Brain pericyte (primary cell): ENCODE data around the gene NAT10.

Experiments used
- DNase-seq: peaks from one replicate; pipeline ENCODE4 v3.0.0-alpha.2; 2012; ENCODE audit warnings: low read depth, low spot score

Gene NAT10

DNA sequence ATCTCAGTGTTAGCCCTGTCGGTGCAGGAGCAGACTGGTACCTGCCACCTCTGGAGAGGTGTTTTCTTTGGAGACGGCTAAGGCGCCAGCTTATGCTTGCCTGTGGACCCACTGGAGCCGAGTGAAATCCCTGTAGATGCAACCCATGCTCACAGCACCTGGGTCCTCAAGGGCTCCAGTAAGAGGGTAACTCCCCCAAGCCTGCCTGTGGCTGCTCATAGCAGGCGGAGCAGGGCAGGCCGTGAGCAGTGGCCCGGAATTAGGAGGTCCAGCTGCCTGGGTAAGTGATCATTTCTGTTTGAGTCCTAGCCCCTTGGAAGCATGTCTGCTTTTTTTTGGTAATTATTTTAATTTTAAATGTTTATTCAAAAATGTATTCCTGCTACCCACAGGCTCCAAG is 43.8 kb downstream of the NAT10 start:
- no peak for DNase-seq

DNA sequence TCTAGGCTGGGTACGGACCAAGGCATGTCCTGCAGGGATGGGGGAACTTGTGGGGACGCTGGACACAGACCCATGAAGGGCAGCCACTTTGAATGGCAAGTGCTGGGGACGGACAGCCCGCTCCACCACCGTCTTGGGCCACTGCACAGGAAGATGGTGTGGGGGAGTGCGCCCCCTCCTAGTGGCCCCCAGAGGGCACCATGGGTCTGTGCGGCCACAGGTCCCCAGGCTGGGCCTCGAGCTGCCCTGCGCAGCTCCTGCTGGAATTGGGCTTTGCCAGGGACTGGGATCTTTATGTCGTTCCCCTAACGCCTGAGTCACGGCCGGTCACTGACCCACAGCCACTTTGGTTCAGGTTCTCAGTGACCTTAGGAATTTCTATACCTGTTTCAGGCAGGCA is 44.4 kb downstream of the NAT10 start:
- no peak for DNase-seq

DNA sequence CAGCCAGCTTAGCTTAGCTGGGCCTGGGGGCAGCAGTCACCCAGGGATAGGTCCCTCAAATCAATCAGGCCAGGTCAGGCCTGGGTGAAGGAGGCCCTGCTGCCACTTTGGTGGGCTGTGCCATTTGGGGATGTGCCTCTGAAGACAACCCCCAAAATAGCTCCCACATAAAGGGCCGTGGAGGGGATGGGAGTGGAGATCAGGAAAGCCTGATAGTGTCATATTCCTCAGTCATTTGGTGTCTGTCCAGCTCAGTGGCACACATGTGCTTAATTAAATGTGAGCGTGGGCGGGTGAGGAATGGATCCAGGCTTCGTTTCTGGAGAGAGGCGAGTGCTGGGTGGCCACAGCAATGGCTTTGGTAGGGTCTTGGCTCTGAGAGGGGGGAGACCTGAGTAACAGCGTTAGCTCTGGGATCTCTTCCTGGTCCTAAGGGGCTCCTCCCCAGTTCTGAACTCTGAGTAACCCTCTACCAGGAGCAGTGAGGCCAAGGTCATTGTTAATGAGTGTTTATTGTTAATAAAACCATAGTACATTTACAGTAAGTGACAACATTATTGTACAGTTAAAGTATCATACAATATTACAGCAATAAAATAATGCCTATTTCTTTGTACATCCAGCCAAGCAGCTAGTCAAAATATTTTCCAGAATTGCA is 45.2 kb downstream of the NAT10 start:
- DNase-seq: no peak

DNA sequence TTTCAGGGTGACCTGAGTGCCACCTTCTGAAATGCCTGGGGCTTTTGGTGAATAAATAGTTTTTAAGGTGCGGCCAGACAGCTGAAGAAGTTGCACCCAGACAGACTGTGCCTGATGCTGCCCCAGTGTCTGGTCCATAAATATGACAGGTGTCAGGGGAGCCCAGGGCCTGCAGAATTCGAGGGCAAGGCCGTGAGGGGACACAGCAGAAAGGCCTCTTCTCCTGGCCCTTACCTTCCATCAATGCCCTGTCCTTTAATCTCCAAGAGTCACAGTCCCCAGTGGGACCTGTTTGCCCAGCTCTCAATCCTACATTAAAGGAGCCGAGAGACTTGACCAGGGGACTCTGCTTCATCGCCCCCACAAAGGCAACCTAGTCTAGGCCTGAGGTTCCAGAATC is 45.7 kb downstream of the NAT10 start:
- no peak for DNase-seq

DNA sequence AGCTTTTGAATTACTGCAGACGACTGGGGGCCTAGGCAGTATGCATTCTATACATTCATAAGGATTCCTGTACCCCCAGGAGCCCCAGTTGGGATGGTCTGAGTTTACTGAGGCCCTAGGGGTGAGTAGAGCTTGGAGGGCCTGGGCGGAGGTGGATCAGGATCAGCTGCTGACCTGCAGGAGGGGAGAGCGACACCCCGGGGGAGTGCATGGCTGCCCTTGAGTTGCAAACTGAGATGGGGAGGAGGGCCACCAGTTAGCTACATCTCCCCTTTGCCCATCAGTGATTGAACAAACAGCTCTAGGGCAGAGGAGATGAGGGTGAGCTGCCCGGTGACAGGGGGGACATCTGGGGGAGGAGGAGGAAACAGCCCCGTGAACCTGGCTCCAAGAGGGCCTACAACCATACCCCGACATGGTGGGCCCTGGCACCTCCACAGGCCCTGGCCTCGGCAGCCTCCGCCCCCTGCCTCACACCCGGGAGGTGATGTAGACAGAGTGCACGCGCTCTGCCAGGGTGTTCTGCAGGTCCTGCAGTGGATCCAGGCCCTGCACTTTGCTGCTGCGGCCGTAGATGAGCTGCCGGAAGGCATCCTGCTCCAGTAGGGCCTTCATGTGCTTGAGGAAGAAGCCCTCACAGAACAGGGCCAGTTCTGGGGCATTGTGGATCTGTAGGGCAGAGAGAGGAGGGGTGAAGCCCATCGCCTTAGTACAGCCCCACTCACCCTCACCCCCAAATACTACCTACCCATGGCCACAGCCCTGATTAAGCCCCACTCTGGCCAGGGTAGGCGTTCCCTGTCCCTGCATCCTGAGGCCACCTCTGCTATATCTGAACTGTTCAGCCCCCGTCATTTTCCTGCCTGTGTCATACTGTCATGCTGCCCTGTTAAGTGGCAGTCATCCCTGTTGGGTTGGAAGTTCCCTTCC is 46.8 kb downstream of the NAT10 start:
- no peak for DNase-seq

DNA sequence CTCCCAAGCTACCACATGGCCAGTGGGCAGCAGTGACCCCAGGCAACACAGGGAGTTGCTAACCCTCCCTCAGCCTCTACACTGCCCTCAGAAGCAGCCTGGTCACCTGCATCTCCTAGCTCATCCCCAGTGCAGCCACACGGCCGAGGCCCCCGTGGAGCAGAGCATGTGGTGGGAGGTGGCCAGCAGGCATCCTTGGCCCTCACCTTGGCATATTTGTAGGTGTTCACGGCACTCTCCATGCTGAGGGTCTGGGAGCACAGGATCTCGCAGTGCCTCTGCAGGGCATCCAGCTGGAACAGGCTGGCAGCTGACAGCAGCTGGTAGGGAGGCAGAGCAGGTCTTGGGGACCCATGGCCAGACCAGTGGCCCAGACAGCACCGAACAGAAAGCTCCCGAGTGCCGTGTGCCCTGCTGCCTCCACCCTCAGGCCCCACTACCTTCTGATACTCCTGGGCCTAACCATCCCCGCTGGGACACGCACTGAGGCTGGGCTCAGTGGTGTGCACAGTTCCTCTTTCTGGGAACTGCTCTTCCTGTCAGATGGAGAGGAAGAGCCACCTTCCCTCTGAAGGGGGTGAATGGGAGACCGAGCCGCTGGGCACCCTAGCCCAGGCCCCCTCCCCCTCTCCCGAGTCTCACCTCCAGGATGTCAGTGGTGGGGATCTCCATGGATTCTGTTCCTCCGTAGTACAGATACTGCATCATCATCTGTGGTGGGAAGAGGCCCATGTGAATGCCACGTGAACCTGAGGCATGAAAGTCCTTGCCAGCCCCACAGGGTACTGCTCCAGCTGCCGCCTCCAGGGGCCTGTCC is 48.8 kb downstream of the NAT10 start:
- DNase-seq: no peak

DNA sequence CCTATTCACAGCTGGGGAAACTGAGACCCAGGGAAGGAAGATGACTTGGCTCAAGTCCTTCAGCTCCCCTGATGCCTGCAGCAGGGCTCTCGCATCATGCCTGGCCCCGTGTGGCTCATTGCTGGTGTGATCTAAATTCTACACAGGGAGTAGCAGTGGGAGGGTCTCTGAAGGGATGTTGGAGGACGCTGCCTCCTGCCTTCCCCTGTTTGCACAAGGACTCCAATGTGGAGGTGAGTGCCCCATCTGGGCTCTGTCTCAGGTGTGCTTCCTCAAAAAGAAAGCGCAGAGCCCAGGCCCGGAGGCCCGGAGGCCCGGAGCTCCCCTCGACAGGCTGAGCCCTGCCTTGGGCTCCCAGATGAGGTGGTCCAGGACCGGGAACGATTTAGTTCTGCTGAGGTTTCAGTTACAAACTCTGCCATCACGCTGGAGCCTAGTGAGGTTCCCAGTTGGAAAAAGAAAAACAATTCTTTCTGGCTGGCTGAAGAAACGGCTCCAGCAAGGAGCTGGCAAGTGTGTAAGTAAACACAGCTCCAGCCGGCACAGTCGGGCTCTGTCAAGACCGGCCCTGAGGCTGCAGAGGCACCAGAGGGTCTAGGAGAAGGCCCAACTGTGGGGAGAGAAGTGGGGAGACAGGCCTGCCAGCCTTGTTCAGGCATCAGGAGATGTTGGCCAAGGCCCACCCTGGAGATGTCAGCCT is 49.8 kb downstream of the NAT10 start:
- no peak for DNase-seq

DNA sequence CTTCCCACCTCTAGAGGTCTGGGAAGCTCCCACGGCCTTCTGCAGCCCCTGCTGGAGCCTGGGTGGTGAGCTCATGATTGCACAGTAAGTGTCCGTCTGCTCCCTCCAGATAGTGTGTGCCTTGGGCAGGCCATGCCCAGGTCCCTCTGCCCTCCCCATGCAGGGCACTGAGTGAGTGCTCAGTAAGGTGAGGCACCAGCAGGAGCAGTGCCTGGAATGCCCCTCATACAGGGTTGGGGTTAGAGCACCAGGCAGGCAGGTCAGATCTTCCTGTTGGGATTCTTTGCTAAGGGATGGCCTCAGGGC is 50.3 kb downstream of the NAT10 start:
- DNase-seq: no peak

DNA sequence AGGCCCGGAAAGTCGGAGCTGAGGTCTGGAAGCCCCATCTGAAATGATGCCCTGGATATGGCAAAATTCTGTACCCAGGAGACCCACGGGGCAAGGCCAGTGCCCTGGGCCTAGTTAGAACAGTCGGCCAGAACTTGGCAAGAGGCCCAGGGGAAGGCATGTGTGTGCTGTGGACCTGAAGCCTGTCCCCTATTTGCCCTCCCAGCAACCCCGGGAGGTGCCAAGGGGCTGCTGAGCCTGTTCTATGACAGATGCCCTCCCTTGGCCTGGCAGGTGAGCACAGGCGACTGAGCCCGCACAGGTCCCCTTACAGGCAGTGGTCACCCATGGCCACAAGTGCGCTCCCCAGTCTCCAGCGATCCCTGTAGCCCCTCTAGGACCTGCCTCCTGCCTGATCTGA is 51.7 kb downstream of the NAT10 start:
- DNase-seq: no peak

DNA sequence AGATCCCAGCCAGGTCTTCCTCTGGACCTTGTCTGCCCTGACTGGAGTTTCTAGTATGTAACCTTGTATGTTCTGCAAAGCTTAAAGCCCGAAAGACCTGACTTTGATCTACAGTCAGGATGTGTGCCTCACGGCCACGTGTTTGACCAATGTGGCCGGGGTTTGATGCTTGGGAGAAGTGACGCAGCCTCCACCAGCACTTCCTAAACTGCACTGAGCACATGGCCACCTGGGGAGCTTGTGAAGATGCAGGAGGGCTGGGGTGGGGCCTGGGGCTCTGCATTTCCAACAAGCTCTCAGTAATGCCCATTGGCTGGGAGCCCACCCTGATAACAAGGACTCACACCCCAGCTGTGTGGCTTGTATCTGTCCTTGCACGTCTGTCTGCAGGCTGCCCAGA is 53.2 kb downstream of the NAT10 start:
- no peak for DNase-seq

DNA sequence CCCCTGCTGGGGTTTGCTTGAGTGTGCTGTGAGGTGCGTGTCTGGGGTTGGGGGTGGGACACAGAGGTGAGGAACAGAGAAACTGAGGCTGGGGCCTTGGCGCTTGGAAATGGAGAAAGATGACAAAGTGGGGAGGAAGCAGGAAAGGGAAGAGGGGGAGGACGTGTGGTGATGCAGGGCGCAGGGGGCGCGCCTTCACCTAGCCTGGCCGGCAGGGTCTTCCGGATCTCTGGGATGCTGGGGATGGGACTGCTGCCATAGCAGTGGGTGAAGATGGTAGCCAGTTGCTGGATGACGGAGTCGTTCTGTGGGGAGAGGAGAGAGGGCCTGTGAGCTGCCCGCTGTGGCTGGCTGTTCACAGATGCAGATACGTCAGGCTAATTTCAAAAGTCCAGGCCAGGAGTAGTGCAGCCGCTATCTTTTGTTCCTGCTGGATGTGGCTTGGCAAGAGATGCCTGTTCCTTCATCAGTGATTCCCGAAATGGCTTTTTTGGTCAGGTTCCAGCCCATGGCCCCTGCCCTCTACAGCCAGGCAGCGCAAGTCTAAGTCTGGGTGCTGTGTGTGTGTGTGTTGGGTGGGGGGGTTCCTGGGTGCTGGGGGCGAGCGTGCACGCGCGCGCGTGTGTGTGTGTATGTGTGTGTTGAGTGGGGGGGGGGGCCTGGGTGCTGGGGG is 54.8 kb downstream of the NAT10 start:
- DNase-seq: no peak

DNA sequence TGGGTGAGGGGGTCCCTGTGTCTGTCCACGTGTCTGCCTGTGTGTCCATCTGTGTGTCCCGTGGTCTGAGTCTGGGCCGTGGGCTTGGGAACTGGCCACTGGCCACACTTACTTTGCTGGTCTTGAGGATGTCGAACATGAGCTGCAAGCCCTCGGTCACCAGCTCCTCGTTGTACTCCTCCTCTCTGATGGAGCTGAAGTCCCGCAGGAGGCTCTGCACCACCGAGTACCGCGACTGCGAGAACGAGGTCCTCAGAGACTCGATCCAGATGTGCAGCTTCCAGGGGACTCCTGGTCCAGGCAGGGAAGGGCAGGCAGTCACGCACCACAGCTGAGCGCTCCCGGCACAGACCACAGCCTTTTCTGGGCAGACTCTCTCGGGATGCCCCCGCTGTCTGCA is 55.4 kb downstream of the NAT10 start:
- no peak for DNase-seq

DNA sequence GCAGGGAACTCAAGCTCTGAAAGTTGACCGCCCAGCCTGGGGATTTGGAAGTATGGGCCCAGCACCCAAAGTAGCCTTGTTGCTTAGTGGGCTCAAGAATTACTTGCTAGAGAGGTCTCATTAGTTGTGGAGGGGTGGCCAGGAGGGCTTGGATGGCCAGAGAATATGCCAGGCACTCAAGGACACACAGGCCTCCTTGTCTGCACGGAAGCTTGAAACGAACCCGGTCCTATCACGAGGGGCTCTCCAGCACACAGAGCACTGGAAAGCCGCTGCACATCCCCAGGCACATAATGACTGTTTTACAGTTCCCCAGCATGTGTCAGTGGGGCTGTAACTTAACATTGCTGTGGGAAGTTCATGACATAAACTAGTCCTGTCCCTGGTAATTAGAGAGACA is 55.9 kb downstream of the NAT10 start:
- DNase-seq: no peak

DNA sequence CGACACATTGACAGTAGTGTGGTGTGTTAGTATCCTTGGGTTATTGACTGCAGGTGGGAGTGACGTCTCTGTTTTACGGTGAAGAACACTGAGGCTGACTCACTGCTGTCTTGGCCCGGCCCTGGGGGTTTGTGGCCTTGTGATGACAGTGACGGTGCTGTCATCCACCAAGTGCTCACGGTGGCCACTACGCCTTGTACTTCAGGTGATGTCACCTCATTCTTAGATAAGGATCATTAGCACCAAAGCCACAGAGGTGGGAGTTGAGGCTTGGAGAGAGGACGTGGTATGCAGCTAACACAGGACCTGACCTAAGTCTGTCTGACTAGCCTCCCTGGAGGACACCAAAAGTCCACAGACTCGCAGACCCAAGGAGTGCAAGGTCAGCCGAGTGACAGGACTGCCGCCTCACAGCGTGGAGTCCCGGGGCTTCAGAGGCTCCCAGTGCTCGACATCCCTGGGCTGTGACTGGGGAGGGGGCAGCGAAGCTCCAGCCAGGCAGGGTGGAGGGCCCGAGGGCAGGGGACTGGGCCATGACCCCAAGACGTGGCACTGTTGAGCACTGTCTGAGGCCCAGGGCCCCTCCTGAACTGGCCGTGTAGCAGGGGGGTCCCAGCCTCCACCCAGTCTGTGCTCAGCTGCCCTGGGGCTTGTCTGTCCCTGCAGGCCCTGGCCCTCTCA is 56.5 kb downstream of the NAT10 start:
- DNase-seq: no peak

DNA sequence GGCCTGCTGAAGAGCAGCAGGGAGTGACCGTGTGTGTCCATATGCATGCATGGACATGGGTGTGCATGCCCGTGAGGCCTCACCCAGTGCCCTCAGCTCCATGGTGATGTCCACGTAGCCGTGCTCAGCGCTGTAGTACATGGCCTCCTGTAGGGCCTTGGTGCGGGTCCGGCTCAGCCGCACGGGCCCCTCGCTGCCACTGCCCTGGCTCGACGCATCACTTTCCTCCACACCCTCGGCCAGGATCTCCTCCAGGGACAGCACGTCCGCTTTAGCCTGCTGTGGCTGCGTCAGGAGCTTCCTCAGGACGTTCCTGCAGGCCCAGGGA is 57.0 kb downstream of the NAT10 start:
- no peak for DNase-seq

DNA sequence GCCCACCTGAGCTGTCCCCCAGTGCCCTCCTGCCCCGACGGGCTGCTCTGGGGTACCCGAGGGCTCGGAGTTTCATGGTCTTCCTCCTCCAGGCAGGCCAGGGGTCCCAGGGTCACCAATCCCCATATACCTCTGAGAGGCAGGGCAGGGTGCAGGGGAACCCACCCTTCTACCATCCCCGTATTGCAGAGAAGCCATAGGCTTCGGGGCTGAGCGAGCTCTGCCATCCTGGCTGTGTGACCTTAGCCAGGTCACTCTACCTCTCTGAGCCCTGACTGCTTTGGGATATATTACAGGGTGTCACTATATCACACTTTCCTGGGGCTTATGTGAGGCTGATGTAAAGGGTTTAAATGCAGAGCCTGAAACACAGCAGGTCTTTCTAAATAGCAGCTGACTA is 57.4 kb downstream of the NAT10 start:
- no peak for DNase-seq

DNA sequence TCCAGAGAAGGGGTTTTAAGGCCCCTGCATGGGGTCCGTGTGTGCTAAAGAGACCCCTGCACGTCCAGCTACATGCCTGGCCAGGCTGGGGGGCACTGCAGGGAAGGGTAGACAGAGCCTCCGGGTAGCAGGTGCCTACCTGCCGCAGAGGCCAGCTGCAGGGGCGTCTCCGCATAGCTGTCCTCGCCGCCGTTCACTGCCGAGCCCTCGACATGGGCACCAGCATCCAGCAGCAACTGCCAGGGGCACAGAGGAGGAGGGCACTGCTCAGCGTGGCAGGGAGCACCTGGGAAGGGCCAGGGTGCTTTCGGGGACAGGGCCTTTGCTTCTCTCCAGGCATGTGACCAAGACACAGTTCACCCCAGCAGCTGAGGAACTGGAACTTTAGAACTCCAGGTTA is 59.7 kb downstream of the NAT10 start:
- DNase-seq: no peak

DNA sequence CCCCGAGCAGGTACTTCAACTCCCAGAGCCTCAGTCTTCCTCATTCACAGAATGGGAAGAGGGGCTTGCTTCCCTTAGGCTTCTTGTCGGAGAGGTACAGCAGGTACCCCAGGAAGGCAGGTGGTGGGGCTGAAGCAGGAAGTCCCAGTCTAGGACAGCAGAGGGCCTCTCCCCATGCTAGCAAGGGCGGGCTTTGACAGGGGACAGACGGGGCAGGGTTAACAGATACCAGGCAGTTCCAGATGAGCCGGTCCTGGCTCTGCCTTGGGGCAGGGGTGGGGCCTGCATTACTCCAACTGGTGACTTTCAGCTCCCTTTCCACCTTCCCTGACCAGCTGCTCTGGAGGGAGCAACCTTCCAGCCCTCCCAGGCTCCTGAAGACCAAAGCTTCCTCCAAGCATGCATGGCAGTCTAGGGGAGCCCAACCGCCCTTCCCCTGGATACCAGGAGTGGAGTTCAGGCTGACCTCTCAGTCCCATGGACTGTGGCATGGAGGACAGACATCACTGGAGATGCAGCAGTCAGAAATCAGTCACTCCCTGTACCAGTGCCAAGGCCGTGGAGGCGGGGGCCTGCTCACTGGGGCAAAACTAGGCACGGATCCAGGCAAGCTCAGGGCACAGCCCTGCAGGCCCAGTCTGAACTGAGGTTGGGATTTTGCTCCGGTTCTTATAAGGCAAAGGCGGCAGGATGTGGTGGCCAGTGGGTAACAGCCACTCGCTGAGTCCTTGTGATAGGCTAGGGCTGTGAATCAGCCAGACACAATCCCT is 60.5 kb downstream of the NAT10 start:
- DNase-seq: no peak

DNA sequence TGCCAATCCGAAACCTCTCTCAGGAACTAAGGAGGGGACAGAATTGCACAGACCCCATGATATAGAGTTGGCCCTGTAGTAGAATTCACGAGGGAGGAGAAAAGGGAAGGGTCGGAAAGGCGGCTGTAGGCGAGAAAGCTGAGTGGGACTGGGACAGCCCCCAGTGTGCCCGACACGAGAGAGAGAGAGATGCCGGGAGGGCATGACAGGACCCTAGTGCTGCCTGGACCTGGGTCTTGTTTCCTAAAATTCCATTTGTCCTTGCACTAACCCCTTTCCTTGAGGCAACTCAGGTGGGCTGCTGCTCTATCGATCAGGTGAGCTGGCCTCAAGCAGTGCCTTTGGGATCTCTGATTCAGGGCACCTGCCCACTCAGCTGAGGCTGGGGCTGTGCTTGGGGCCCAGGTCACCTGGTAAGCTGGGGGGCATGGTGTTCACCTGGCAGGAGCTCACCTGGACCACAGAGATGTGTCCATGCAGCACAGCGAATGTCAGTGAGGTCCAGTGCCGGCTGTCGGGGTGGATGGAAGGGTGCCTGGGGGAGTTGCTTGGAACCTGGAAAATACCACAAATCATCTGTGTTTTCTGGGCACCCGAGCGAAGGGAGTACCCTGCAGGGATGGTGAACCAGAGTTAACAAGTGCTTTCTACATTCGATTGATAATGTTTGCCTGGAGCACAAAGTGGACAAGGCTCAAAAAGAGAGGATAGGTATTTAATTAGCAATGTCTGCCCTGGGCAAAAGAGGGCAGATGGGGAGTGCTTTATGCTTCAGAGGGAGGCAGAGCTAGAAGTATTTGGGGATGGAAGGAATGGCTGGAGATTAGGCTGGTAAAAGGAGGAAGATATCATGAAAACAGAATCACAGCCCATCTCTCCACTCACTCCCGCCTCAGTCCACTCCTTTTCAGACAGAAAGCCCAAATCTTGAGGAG is 61.6 kb downstream of the NAT10 start:
- no peak for DNase-seq
